Panc1 (cell line): ENCODE measurements around the gene TMEM138. TPM values are rescaled to one million over a fixed set of nuclear protein-coding genes. Genes with fewer than 3 reads are reported as not detected.

Experiments
- ATAC-seq: fragments of 200-7000 bp; cut with Tn5 transposase; 2 replicates; pipeline ENCODE4 v1.9.1; 2020; ENCODE audit warnings: mild to moderate bottlenecking, moderate library complexity
- BruUV-seq: library from RNA; stranded (reverse); fragments of 400-500 nt; replicated peaks from 2 replicates; lab custom pipeline; 2021; lab: Mats Ljungman, UMichigan
- CTCF ChIA-PET: fragments of 300-600 bp; sonication (Branson Sonifier 250); formaldehyde crosslinking; loops from one replicate; lab custom pipeline; 2022; ENCODE audit warnings: antibody characterized with exemption; lab: Charles Lee
- POLR2A ChIA-PET: fragments of 300-600 bp; sonication (Branson Sonifier 250); formaldehyde crosslinking; loops from one replicate; lab custom pipeline; 2022; ENCODE audit warnings: antibody characterized with exemption; lab: Charles Lee
- DNase-seq: peaks from one replicate; pipeline ENCODE4 v3.0.0-alpha.2; 2010; ENCODE audit warnings: low read depth, low spot score
- H3K27ac ChIP-seq: 2 replicates; pipeline ENCODE4 v1.5.1; 2011; ENCODE audit warnings: mild to moderate bottlenecking, low read length, inconsistent platforms
- H3K27me3 ChIP-seq: fragments of 200-500 bp; sonication (Bioruptor generic); 2 replicates; pipeline ENCODE4 v1.6.0; 2014; ENCODE audit warnings: low read length, inconsistent platforms; ENCODE audit not compliant: control insufficient read depth, insufficient read depth
- H3K36me3 ChIP-seq: fragments of 200-500 bp; sonication (Bioruptor generic); 2 replicates; pipeline ENCODE4 v1.5.1; 2014; ENCODE audit warnings: inconsistent platforms, mild to moderate bottlenecking, low read length, moderate library complexity; ENCODE audit not compliant: control insufficient read depth, insufficient read depth
- H3K4me1 ChIP-seq: 2 replicates; pipeline ENCODE4 v1.5.1; 2011; ENCODE audit warnings: inconsistent platforms, mild to moderate bottlenecking, low read length, moderate library complexity; ENCODE audit not compliant: control insufficient read depth, insufficient read depth
- H3K4me3 ChIP-seq, 2 experiments: 2 replicates each; pipeline ENCODE4 v1.5.1; 2011 to 2012; ENCODE audit warnings: low read depth in 2 of 2, low read length in 2 of 2, mild to moderate bottlenecking in 2 of 2, inconsistent platforms in 1 of 2, moderate library complexity in 1 of 2
- H3K9me3 ChIP-seq: fragments of 200-500 bp; sonication (Bioruptor generic); 2 replicates; pipeline ENCODE4 v1.5.1; 2014; ENCODE audit warnings: low read depth, mild to moderate bottlenecking, inconsistent platforms, low read length, moderate library complexity; ENCODE audit not compliant: control insufficient read depth, insufficient read depth
- POLR2AphosphoS5 ChIP-seq: IDR thresholded peaks from 2 replicates; pipeline ENCODE4 v1.6.1; 2012; ENCODE audit warnings: mild to moderate bottlenecking, low read depth, low read length, moderate library complexity
- SIN3A ChIP-seq: IDR thresholded peaks from 2 replicates; pipeline ENCODE4 v1.6.1; 2012; ENCODE audit warnings: low read depth, mild to moderate bottlenecking, low read length, moderate library complexity, borderline replicate concordance; ENCODE audit not compliant: insufficient read depth
- TCF7L2 ChIP-seq: IDR thresholded peaks from 2 replicates; pipeline ENCODE4 v1.6.1; 2011; ENCODE audit warnings: mild to moderate bottlenecking, low read depth, low read length, inconsistent platforms
- in situ Hi-C: cut with HindIII; loops from 2 replicates; pipeline ENCODE4 v1.10.0; 2016; ENCODE audit warnings: low sequenced_read_pairs, low pct_unique_long_range_greater_than_20kb
- intact Hi-C: fragments of 100-400 bp; cut with micrococcal nuclease; formaldehyde crosslinking; loops from one replicate; pipeline ENCODE4 v1.10.0; 2022; ENCODE audit not compliant: unreplicated experiment
- total RNA-seq: library from RNA; stranded (reverse); gene quantifications from one replicate; pipeline ENCODE4 v1.2.1, GENCODE V29; 2021; ENCODE audit not compliant: unreplicated experiment
- TF ChIP-seq, protein P1 (sequence below), 2 experiments: IDR thresholded peaks; 2 replicates each; pipeline ENCODE4 v1.6.1; 2011 to 2012; ENCODE audit warnings: low read depth in 2 of 2, control low read depth in 1 of 2, low read length in 1 of 2, mild to moderate bottlenecking in 1 of 2, moderate library complexity in 1 of 2; ENCODE audit not compliant: insufficient read depth in 1 of 2
- TF ChIP-seq, protein P2 (sequence below): fragments of 450-650 bp; IDR thresholded peaks from 2 replicates; pipeline ENCODE4 v1.5.1; 2017; ENCODE audit warnings: mild to moderate bottlenecking

The TMEM138 gene
- total RNA-seq, 1 experiment from 2014 or later = 86.6 TPM

GRCh38 chr11:61384271-61385242 lies 22.4 kb downstream of the TMEM138 start:
- Histone ChIP-seq H3K27ac (no peak overlapping the region), H3K4me1 (no peaks in the 10 kb centered on the region), H3K36me3 (no peaks in the 10 kb centered on the region), H3K27me3 (no peaks in the 10 kb centered on the region), H3K9me3 (no peaks in the 10 kb centered on the region), H3K4me3 (no peak overlapping the region)
- intact Hi-C loops = loop anchor here (1.0 kb wide), 1 partner anchor 48 kb away; no protein-coding TSS in a partner anchor
- ChIA-PET CTCF (interaction anchor here (1.0 to 3.1 kb wide), 7 partner anchors 10 to 130 kb away, joined by 3 to 50 read pairs (median 5); partner anchors contain the start of genes CYB561A3 and TMEM138), POLR2A (no interaction called here)
- no TSS peak for BruUV-seq
- in situ Hi-C loops = no loop called here
- TF ChIP-seq TCF7L2 (no peak), SIN3A (no peak), POLR2AphosphoS5 (no peak)
- TF ChIP-seq, protein P1, sequence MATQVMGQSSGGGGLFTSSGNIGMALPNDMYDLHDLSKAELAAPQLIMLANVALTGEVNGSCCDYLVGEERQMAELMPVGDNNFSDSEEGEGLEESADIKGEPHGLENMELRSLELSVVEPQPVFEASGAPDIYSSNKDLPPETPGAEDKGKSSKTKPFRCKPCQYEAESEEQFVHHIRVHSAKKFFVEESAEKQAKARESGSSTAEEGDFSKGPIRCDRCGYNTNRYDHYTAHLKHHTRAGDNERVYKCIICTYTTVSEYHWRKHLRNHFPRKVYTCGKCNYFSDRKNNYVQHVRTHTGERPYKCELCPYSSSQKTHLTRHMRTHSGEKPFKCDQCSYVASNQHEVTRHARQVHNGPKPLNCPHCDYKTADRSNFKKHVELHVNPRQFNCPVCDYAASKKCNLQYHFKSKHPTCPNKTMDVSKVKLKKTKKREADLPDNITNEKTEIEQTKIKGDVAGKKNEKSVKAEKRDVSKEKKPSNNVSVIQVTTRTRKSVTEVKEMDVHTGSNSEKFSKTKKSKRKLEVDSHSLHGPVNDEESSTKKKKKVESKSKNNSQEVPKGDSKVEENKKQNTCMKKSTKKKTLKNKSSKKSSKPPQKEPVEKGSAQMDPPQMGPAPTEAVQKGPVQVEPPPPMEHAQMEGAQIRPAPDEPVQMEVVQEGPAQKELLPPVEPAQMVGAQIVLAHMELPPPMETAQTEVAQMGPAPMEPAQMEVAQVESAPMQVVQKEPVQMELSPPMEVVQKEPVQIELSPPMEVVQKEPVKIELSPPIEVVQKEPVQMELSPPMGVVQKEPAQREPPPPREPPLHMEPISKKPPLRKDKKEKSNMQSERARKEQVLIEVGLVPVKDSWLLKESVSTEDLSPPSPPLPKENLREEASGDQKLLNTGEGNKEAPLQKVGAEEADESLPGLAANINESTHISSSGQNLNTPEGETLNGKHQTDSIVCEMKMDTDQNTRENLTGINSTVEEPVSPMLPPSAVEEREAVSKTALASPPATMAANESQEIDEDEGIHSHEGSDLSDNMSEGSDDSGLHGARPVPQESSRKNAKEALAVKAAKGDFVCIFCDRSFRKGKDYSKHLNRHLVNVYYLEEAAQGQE (IDR thresholded peaks at IDR 0.05; ENCODE audit: insufficient read depth in 1 of 2, low read depth in 2 of 2, low read length in 1 of 2) = no peak
- TF ChIP-seq, protein P2, sequence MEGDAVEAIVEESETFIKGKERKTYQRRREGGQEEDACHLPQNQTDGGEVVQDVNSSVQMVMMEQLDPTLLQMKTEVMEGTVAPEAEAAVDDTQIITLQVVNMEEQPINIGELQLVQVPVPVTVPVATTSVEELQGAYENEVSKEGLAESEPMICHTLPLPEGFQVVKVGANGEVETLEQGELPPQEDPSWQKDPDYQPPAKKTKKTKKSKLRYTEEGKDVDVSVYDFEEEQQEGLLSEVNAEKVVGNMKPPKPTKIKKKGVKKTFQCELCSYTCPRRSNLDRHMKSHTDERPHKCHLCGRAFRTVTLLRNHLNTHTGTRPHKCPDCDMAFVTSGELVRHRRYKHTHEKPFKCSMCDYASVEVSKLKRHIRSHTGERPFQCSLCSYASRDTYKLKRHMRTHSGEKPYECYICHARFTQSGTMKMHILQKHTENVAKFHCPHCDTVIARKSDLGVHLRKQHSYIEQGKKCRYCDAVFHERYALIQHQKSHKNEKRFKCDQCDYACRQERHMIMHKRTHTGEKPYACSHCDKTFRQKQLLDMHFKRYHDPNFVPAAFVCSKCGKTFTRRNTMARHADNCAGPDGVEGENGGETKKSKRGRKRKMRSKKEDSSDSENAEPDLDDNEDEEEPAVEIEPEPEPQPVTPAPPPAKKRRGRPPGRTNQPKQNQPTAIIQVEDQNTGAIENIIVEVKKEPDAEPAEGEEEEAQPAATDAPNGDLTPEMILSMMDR = no peak
- ATAC-seq = no peak
- no peak for DNase-seq

DNA sequence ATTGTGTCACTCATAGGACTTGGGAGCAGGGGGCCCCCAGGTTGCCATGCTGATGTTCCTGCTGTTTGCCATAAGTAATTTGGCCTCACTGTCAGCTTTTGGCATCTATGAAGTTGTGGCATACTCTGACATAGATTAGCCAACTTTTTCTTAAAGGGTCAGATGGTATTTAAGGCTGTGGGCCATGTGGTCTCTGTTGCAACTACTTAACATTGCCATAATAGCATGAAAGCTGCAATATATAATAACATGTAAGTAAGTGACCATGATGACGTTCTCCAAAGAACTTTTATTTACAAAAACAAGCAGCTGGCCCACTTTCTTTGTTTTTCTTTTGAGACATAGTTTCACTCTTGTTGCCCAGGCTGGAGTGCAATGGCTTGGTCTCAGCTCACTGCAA lies 28.0 kb downstream of the TMEM138 start:
- TF ChIP-seq SIN3A (no peak), POLR2AphosphoS5 (no peak), TCF7L2 (no peak)
- TF ChIP-seq, protein P1 (IDR thresholded peaks at IDR 0.05; ENCODE audit: insufficient read depth in 1 of 2, low read depth in 2 of 2, low read length in 1 of 2) = no peak
- TF ChIP-seq, protein P2 = no peak
- intact Hi-C loops (no loop called here), in situ Hi-C loops (no loop called here)
- no TSS peak for BruUV-seq
- Histone ChIP-seq H3K27me3 (no peaks in the 10 kb centered on the region), H3K4me3 (no peak overlapping the region), H3K4me1 (peaks cover 10% of the 10 kb centered on the region), H3K27ac (no peak overlapping the region), H3K36me3 (no peaks in the 10 kb centered on the region; the same call in 1 of the 2 replicates), H3K9me3 (0 out of 2 replicates have a peak, but pooled peaks cover 3% of the 10 kb centered on the region)
- ChIA-PET POLR2A (no interaction called here), CTCF (no interaction called here)
- DNase-seq = no peak
- no peak for ATAC-seq
